Trophoblast cell (in vitro differentiated cells and primary cell): ENCODE data around the gene ULBP2. TPM values are rescaled to one million over a fixed set of nuclear protein-coding genes. Genes with fewer than 3 reads are reported as not detected.
A peak's percentile ranks its signal among the peaks of the same experiment; 100 is the strongest.

ENCODE experiments used
- DNase-seq, 2 donors: peaks; one replicate each; pipeline ENCODE4 v3.0.0-alpha.2; 2016
- H2AFZ ChIP-seq: 2 replicates; pipeline ENCODE4 v1.6.1; 2013; ENCODE audit warnings: low read length, moderate library complexity, mild to moderate bottlenecking; ENCODE audit not compliant: insufficient read depth, poor library complexity
- H2AK5ac ChIP-seq: 2 replicates; pipeline ENCODE4 v1.6.1; 2013; ENCODE audit warnings: mild to moderate bottlenecking, low read length
- H2BK120ac ChIP-seq: 2 replicates; pipeline ENCODE4 v1.6.1; 2013; ENCODE audit warnings: low read length, mild to moderate bottlenecking, moderate library complexity; ENCODE audit not compliant: insufficient read depth, poor library complexity
- H2BK12ac ChIP-seq: 2 replicates; pipeline ENCODE4 v1.6.1; 2013; ENCODE audit warnings: mild to moderate bottlenecking, low read length, moderate library complexity
- H2BK5ac ChIP-seq: 2 replicates; pipeline ENCODE4 v1.6.1; 2013; ENCODE audit warnings: low read length, low read depth, moderate library complexity, mild to moderate bottlenecking; ENCODE audit not compliant: poor library complexity
- H3K14ac ChIP-seq: 2 replicates; pipeline ENCODE4 v1.6.1; 2013; ENCODE audit warnings: mild to moderate bottlenecking, low read length
- H3K18ac ChIP-seq: 2 replicates; pipeline ENCODE4 v1.6.1; 2013; ENCODE audit warnings: mild to moderate bottlenecking, low read length
- H3K23ac ChIP-seq: 2 replicates; pipeline ENCODE4 v1.6.1; 2013; ENCODE audit warnings: low read length
- H3K27ac ChIP-seq: 2 replicates; pipeline ENCODE4 v1.5.1; 2013; ENCODE audit warnings: low read depth, mild to moderate bottlenecking, inconsistent platforms, low read length, moderate library complexity
- H3K27me3 ChIP-seq: 2 replicates; pipeline ENCODE4 v1.6.1; 2013; ENCODE audit warnings: inconsistent platforms, mild to moderate bottlenecking, low read length, moderate library complexity; ENCODE audit not compliant: insufficient read depth
- H3K36me3 ChIP-seq, 2 experiments: 1 replicate in 1 of 2; 2 replicates in 1 of 2; pipeline ENCODE4 v1.6.1; 2013; ENCODE audit warnings: low read length in 2 of 2, mild to moderate bottlenecking in 2 of 2, moderate library complexity in 1 of 2; ENCODE audit not compliant: insufficient read depth in 2 of 2, control insufficient read depth in 1 of 2
- H3K4ac ChIP-seq: 2 replicates; pipeline ENCODE4 v1.6.1; 2013; ENCODE audit warnings: low read depth, mild to moderate bottlenecking, low read length, moderate library complexity
- H3K4me1 ChIP-seq, 2 experiments: 1 replicate in 1 of 2; 2 replicates in 1 of 2; pipeline ENCODE4 v1.6.1; 2013; ENCODE audit warnings: low read length in 2 of 2, mild to moderate bottlenecking in 2 of 2, moderate library complexity in 1 of 2; ENCODE audit not compliant: insufficient read depth in 2 of 2, control insufficient read depth in 1 of 2
- H3K4me2 ChIP-seq: 2 replicates; pipeline ENCODE4 v1.6.1; 2013; ENCODE audit warnings: inconsistent platforms, mild to moderate bottlenecking, low read length, moderate library complexity
- H3K4me3 ChIP-seq: 2 replicates; pipeline ENCODE4 v1.5.1; 2013; ENCODE audit warnings: mild to moderate bottlenecking, low read depth, low read length, inconsistent platforms
- H3K79me1 ChIP-seq: one replicate; pipeline ENCODE4 v1.6.1; 2013; ENCODE audit warnings: low read length
- H3K79me2 ChIP-seq: 2 replicates; pipeline ENCODE4 v1.6.1; 2013; ENCODE audit warnings: low read length, mild to moderate bottlenecking; ENCODE audit not compliant: control insufficient read depth, insufficient read depth, poor library complexity
- H3K9ac ChIP-seq: 2 replicates; pipeline ENCODE4 v1.6.1; 2013; ENCODE audit warnings: mild to moderate bottlenecking, low read length
- H3K9me3 ChIP-seq: 2 replicates; pipeline ENCODE4 v1.6.1; 2013; ENCODE audit warnings: low read depth, mild to moderate bottlenecking, control low read depth, inconsistent platforms, low read length; ENCODE audit not compliant: insufficient read depth
- H4K12ac ChIP-seq: 2 replicates; pipeline ENCODE4 v1.6.1; 2013; ENCODE audit warnings: low read depth, mild to moderate bottlenecking, low read length, moderate library complexity
- H4K8ac ChIP-seq: 2 replicates; pipeline ENCODE4 v1.6.1; 2013; ENCODE audit warnings: low read depth, mild to moderate bottlenecking, low read length, moderate library complexity
- H4K91ac ChIP-seq: one replicate; pipeline ENCODE4 v1.6.1; 2013; ENCODE audit warnings: low read depth, mild to moderate bottlenecking, low read length, moderate library complexity
- WGBS: extraction: QIAGEN DNeasy Blood & Tissue Kit; methylation state at CpG from one replicate; pipeline ENCODE4 v1.1.7; 2013; ENCODE audit warnings: missing lambda C conversion rate; ENCODE audit not compliant: insufficient read length, insufficient coverage; ENCODE audit errors: extremely low coverage; 5-methylcytosine and 5-hydroxymethylcytosine counted together
- polyA plus RNA-seq: library from polyadenylated mRNA; stranded (reverse); fragments of 200-250 nt; gene quantifications from 2 replicates; pipeline ENCODE4 v1.2.3, GENCODE V29; 2013

The ULBP2 gene
- 0.08 and 0.14 TPM in 2 replicates for polyA plus RNA-seq

GRCh38 chr6:149941583-149942460, at the start of gene ULBP2:
ULBP2 (plus strand) TSS chr6:149942014; CDS start chr6:149942073, 59 bp downstream.
- Histone ChIP-seq H2AFZ (no peak within 1 kb of the TSS), H3K27me3 (peaks cover 42% of the 10 kb centered on the region), H4K8ac (no peak within 1 kb of the TSS), H3K4me2 (peak within 1 kb of the TSS; percentile 86), H2AK5ac (no peak within 1 kb of the TSS), H3K18ac (no peak within 1 kb of the TSS), H3K9ac (no peak within 1 kb of the TSS), H2BK12ac (no peak within 1 kb of the TSS), H4K12ac (no peak within 1 kb of the TSS), H3K14ac (no peak within 1 kb of the TSS), H4K91ac (no peak within 1 kb of the TSS), H3K4me1 (peaks cover 8 to 10% of the 10 kb centered on the region in 2 experiments), H2BK120ac (no peak within 1 kb of the TSS), H3K4me3 (peak within 1 kb of the TSS; percentile 60), H2BK5ac (no peak within 1 kb of the TSS), H3K36me3 (no peaks in the 10 kb centered on the region), H3K9me3 (peaks cover 8% of the 10 kb centered on the region), H3K79me2 (no peaks in the 10 kb centered on the region), H3K23ac (no peak within 1 kb of the TSS), H3K27ac (no peak within 1 kb of the TSS), H3K79me1 (no peaks in the 10 kb centered on the region), H3K4ac (no peak within 1 kb of the TSS)
- DNase-seq = peak; percentile 72 to 75
- no CpG with 5 or more reads among the region's 62 CpGs for WGBS

GRCh38 chr6:149895048-149895590, 46.7 kb upstream of the ULBP2 start:
- no peak overlapping the region for H2BK120ac ChIP-seq
- H2AFZ ChIP-seq = no peak overlapping the region
- H3K79me2 ChIP-seq = no peaks in the 10 kb centered on the region
- no peaks in the 10 kb centered on the region for H3K79me1 ChIP-seq
- no peak overlapping the region for H3K9ac ChIP-seq
- H3K4me2 ChIP-seq = no peak overlapping the region
- no peak overlapping the region for H2BK12ac ChIP-seq
- WGBS = no CpG with 5 or more reads among the region's 7 CpGs
- no peak overlapping the region for H3K4ac ChIP-seq
- peaks cover 2% of the 10 kb centered on the region for H3K9me3 ChIP-seq
- H2AK5ac ChIP-seq = no peak overlapping the region
- no peak overlapping the region for H3K23ac ChIP-seq
- no peak overlapping the region for H3K18ac ChIP-seq
- no peaks in the 10 kb centered on the region for H3K27me3 ChIP-seq
- no peak overlapping the region for H4K12ac ChIP-seq
- H3K27ac ChIP-seq = no peak overlapping the region
- H3K14ac ChIP-seq = no peak overlapping the region
- no peak overlapping the region for H4K8ac ChIP-seq
- no peak overlapping the region for H2BK5ac ChIP-seq
- H3K4me3 ChIP-seq = no peak overlapping the region
- H3K36me3 ChIP-seq = no peaks in the 10 kb centered on the region
- no peaks in the 10 kb centered on the region for H3K4me1 ChIP-seq
- no peak overlapping the region for H4K91ac ChIP-seq
- no peak for DNase-seq

- Histone ChIP-seq H3K23ac (no peak overlapping the region), H3K18ac (no peak overlapping the region)
These were observed 46.0 kb upstream of the ULBP2 start for GRCh38 chr6:149895833-149896271.

GRCh38 chr6:149896491-149896890, 45.3 kb upstream of the ULBP2 start:
- no peaks in the 10 kb centered on the region for H3K4me1 ChIP-seq
- H3K23ac ChIP-seq = no peak overlapping the region
- H3K4ac ChIP-seq = no peak overlapping the region
- no peak overlapping the region for H3K4me3 ChIP-seq
- H2BK5ac ChIP-seq = no peak overlapping the region
- no peak overlapping the region for H2AFZ ChIP-seq
- H3K14ac ChIP-seq = no peak overlapping the region
- no peaks in the 10 kb centered on the region for H3K79me1 ChIP-seq
- H4K91ac ChIP-seq = no peak overlapping the region
- H3K18ac ChIP-seq = no peak overlapping the region
- H3K4me2 ChIP-seq = no peak overlapping the region
- H2AK5ac ChIP-seq = no peak overlapping the region
- H3K27me3 ChIP-seq = no peaks in the 10 kb centered on the region
- DNase-seq = no peak
- no peak overlapping the region for H2BK12ac ChIP-seq
- H3K27ac ChIP-seq = no peak overlapping the region
- no peaks in the 10 kb centered on the region for H3K36me3 ChIP-seq
- H2BK120ac ChIP-seq = no peak overlapping the region
- H4K12ac ChIP-seq = no peak overlapping the region
- no peak overlapping the region for H4K8ac ChIP-seq
- H3K9me3 ChIP-seq = peaks cover 2% of the 10 kb centered on the region
- no peak overlapping the region for H3K9ac ChIP-seq
- no CpG with 5 or more reads among the region's 3 CpGs for WGBS
- H3K79me2 ChIP-seq = no peaks in the 10 kb centered on the region

More at GRCh38 chr6:149895833-149896271, 46.0 kb upstream of the ULBP2 start:
- no peak overlapping the region for H2BK12ac ChIP-seq
- no peak overlapping the region for H4K91ac ChIP-seq
- no peak for DNase-seq
- H3K27ac ChIP-seq = no peak overlapping the region
- H3K4ac ChIP-seq = no peak overlapping the region
- H3K9me3 ChIP-seq = peaks cover 2% of the 10 kb centered on the region
- no peak overlapping the region for H4K12ac ChIP-seq
- H3K14ac ChIP-seq = no peak overlapping the region
- no peak overlapping the region for H3K4me2 ChIP-seq
- no peak overlapping the region for H2BK5ac ChIP-seq
- H2AK5ac ChIP-seq = no peak overlapping the region
- no peak overlapping the region for H3K4me3 ChIP-seq
- H3K4me1 ChIP-seq = no peaks in the 10 kb centered on the region
- no peak overlapping the region for H2BK120ac ChIP-seq
- H2AFZ ChIP-seq = no peak overlapping the region
- no CpG with 5 or more reads among the region's 5 CpGs for WGBS
- no peaks in the 10 kb centered on the region for H3K79me2 ChIP-seq
- no peak overlapping the region for H4K8ac ChIP-seq
- H3K79me1 ChIP-seq = no peaks in the 10 kb centered on the region
- no peaks in the 10 kb centered on the region for H3K36me3 ChIP-seq
- H3K9ac ChIP-seq = no peak overlapping the region
- no peaks in the 10 kb centered on the region for H3K27me3 ChIP-seq
